GM12872 (cell line): ENCODE measurements around the gene FGF21.

Experiments
- CTCF ChIP-seq: IDR thresholded peaks from 3 replicates; pipeline ENCODE4 v1.5.1; 2011; ENCODE audit warnings: low read depth, mild to moderate bottlenecking, low read length, moderate library complexity; ENCODE audit not compliant: insufficient read depth

FGF21 gene

GRCh38 chr19:48760504-48761205, 5.3 kb downstream of the FGF21 start:
- TF ChIP-seq CTCF = no peak

GRCh38 chr19:48768994-48769713, 13.8 kb downstream of the FGF21 start:
- TF ChIP-seq CTCF = no peak

- TF ChIP-seq CTCF = no peak
Observed at GRCh38 chr19:48770266-48770665, 14.9 kb downstream of the FGF21 start.

GRCh38 chr19:48770734-48771472, 15.6 kb downstream of the FGF21 start:
- no peak for TF ChIP-seq CTCF

GRCh38 chr19:48772503-48772953, 17.2 kb downstream of the FGF21 start:
- TF ChIP-seq CTCF = no peak

GRCh38 chr19:48777139-48777538, 21.8 kb downstream of the FGF21 start:
- TF ChIP-seq CTCF = no peak

GRCh38 chr19:48777720-48778119, 22.4 kb downstream of the FGF21 start:
- no peak for TF ChIP-seq CTCF
